Subcutaneous abdominal adipose tissue (tissue), 5 donors: ENCODE results near the gene GPR87.

Experiments used
- H3K27ac ChIP-seq: one replicate; pipeline ENCODE4 v1.7.0; 2013; ENCODE audit warnings: low read depth, mild to moderate bottlenecking, inconsistent platforms, low read length, moderate library complexity
- H3K27me3 ChIP-seq, 5 donors: one replicate each; pipeline ENCODE4 v1.7.0; 2013; ENCODE audit warnings: low read length in 5 of 5, inconsistent platforms in 1 of 5; ENCODE audit not compliant: control insufficient read depth in 5 of 5, insufficient read depth in 4 of 5
- H3K36me3 ChIP-seq, 5 donors: one replicate each; pipeline ENCODE4 v1.7.0; 2013; ENCODE audit warnings: low read length in 5 of 5; ENCODE audit not compliant: control insufficient read depth in 5 of 5, insufficient read depth in 5 of 5
- H3K4me1 ChIP-seq, 5 donors: one replicate each; pipeline ENCODE4 v1.7.0; 2013; ENCODE audit warnings: low read length in 5 of 5, mild to moderate bottlenecking in 3 of 5, moderate library complexity in 1 of 5; ENCODE audit not compliant: control insufficient read depth in 5 of 5, insufficient read depth in 5 of 5
- H3K4me3 ChIP-seq, 5 donors: one replicate each; pipeline ENCODE4 v1.7.0; 2013; ENCODE audit warnings: low read length in 5 of 5, low read depth in 1 of 5
- H3K9ac ChIP-seq, 5 donors: one replicate each; pipeline ENCODE4 v1.7.0; 2013; ENCODE audit warnings: low read length in 5 of 5, mild to moderate bottlenecking in 4 of 5, moderate library complexity in 3 of 5
- H3K9me3 ChIP-seq, 5 donors: one replicate each; pipeline ENCODE4 v1.7.0; 2013; ENCODE audit warnings: low read length in 5 of 5; ENCODE audit not compliant: control insufficient read depth in 5 of 5
- donor health status: healthy.
- donor health status: healthy.
- donor health status: healthy.
- donor health status: healthy.
- donor health status: healthy.

GPR87 gene

GRCh38 chr3:151248772-151249337, 67.8 kb downstream of the GPR87 start:
- Histone ChIP-seq H3K9ac (peak overlapping the region in 1 of 5 donors; percentile 6), H3K9me3 (no peaks in the 10 kb centered on the region), H3K27me3 (no peaks in the 10 kb centered on the region), H3K36me3 (no peaks in the 10 kb centered on the region), H3K4me1 (peaks cover 0 to 2% (median 0%) of the 10 kb centered on the region in 5 donors), H3K27ac (no peak overlapping the region), H3K4me3 (peak overlapping the region in 1 of 5 donors; percentile 5)
